Measurements from ENCODE around the gene CAMTA1. TPM values are rescaled to one million over a fixed set of nuclear protein-coding genes. Genes with fewer than 3 reads are reported as not detected.

Gene CAMTA1
- total RNA-seq, 1 experiment from 2014 or later, result 69.5 TPM

DNA sequence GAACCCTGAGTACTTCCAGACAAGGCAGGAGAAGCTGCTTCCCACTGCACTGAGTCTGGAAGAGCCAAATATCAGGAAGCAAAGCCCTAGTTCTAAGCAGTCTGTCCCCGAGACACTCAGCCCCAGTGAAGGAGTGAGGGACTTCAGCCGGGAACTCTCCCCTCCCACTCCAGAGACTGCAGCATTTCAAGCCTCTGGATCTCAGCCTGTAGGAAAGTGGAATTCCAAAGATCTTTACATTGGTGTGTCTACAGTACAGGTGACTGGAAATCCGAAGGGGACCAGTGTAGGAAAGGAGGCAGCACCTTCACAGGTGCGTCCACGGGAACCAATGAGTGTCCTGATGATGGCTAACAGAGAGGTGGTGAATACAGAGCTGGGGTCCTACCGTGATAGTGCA lies 952.8 kb downstream of the CAMTA1 start (continued):
- TF ChIP-seq, protein P1, sequence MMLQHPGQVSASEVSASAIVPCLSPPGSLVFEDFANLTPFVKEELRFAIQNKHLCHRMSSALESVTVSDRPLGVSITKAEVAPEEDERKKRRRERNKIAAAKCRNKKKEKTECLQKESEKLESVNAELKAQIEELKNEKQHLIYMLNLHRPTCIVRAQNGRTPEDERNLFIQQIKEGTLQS (IDR thresholded peaks at IDR 0.05), result no peak
- TF ChIP-seq EZH2 (IDR thresholded peaks at IDR 0.05) (no peak), ELF1 (IDR thresholded peaks at IDR 0.05; ENCODE audit: borderline replicate concordance, low read depth) (no peak), TCF7L2 (IDR thresholded peaks at IDR 0.05; ENCODE audit: borderline replicate concordance, extremely low read depth, insufficient read depth, insufficient read length) (no peak), ZFX (IDR thresholded peaks at IDR 0.05) (no peak), CEBPB (IDR thresholded peaks at IDR 0.05; ENCODE audit: low read depth) (no peak), SP1 (IDR thresholded peaks at IDR 0.05; ENCODE audit: low read depth) (no peak)

DNA sequence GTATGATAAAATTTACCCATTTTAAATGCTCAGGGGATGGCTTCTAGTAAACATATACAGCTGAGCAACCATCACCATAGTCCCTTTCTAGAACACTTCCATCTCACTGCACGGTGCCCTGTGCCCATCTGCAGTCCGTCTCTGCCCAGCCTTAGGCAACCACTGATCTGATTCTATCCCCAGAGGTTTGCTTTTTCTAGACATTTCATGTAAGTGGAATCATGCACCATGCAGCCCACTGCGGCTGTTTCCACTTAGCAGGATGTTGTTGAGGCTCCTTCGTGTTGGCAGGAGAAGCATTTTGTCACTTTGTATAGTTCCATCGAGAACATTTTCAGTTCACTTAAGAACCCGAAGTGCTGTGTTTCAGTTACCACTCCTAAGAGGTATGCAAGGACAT lies 958.1 kb downstream of the CAMTA1 start:
- no peak overlapping the region for H2AFZ ChIP-seq (ENCODE audit: low read depth, low read length, poor library complexity, severe bottlenecking)
- H3K27me3 ChIP-seq (ENCODE audit: insufficient read depth, low read length), result no peaks in the 10 kb centered on the region
- ChIA-PET CTCF (interaction anchor here (1.6 kb wide), 1 partner anchor 10 kb away, joined by 8 read pairs; no protein-coding TSS in a partner anchor), POLR2A (no interaction called here), RAD21 (ENCODE audit: low non-redundant PET in 1 of 2, low total read pairs in 2 of 2, uncharacterized antibody in 2 of 2, unreplicated experiment in 2 of 2) (no interaction called here)
- ATAC-seq (no peak), DNase-seq (ENCODE audit: low read depth, low spot score) (no peak)
- no peaks in the 10 kb centered on the region for H3K9me2 ChIP-seq (ENCODE audit: insufficient read depth)
- TF ChIP-seq SIN3A (IDR thresholded peaks at IDR 0.05; ENCODE audit: low read depth), result no peak
- no peak for TF ChIP-seq YY1 (IDR thresholded peaks at IDR 0.05; ENCODE audit: extremely low read depth, insufficient replicate concordance, low read depth, low read length)
- no peak for TF ChIP-seq FOSL1 (IDR thresholded peaks at IDR 0.05; ENCODE audit: low read depth)
- TF ChIP-seq, protein P1 (IDR thresholded peaks at IDR 0.05), result no peak
- TF ChIP-seq, protein P2, sequence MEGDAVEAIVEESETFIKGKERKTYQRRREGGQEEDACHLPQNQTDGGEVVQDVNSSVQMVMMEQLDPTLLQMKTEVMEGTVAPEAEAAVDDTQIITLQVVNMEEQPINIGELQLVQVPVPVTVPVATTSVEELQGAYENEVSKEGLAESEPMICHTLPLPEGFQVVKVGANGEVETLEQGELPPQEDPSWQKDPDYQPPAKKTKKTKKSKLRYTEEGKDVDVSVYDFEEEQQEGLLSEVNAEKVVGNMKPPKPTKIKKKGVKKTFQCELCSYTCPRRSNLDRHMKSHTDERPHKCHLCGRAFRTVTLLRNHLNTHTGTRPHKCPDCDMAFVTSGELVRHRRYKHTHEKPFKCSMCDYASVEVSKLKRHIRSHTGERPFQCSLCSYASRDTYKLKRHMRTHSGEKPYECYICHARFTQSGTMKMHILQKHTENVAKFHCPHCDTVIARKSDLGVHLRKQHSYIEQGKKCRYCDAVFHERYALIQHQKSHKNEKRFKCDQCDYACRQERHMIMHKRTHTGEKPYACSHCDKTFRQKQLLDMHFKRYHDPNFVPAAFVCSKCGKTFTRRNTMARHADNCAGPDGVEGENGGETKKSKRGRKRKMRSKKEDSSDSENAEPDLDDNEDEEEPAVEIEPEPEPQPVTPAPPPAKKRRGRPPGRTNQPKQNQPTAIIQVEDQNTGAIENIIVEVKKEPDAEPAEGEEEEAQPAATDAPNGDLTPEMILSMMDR (IDR thresholded peaks at IDR 0.05 in 2 of 3, conservative IDR thresholded peaks at IDR 0.05 in 1 of 3; ENCODE audit: borderline replicate concordance in 1 of 3, insufficient read depth in 1 of 3, low read depth in 2 of 3, low read length in 2 of 3), result no peak
- no peak for TF ChIP-seq CEBPB (IDR thresholded peaks at IDR 0.05; ENCODE audit: low read depth)
- TF ChIP-seq EGR1 (IDR thresholded peaks at IDR 0.05; ENCODE audit: low read depth), result no peak
- no peak for TF ChIP-seq CBX3 (IDR thresholded peaks at IDR 0.05; ENCODE audit: low read depth)
- TF ChIP-seq SP1 (IDR thresholded peaks at IDR 0.05; ENCODE audit: low read depth), result no peak
- no peak for TF ChIP-seq SRF (IDR thresholded peaks at IDR 0.05; ENCODE audit: low read depth)
- TF ChIP-seq EZH2phosphoT487 (IDR thresholded peaks at IDR 0.05; ENCODE audit: borderline replicate concordance), result no peak
- TF ChIP-seq, protein P3, sequence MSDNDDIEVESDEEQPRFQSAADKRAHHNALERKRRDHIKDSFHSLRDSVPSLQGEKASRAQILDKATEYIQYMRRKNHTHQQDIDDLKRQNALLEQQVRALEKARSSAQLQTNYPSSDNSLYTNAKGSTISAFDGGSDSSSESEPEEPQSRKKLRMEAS (IDR thresholded peaks at IDR 0.05), result no peak
- no peak for TF ChIP-seq JUND (IDR thresholded peaks at IDR 0.05)
- TF ChIP-seq RAD21 (IDR thresholded peaks at IDR 0.05; ENCODE audit: low read depth), result no peak
- TF ChIP-seq POLR2AphosphoS5 (IDR thresholded peaks at IDR 0.05; ENCODE audit: low read depth, low read length), result no peak
- no peak for TF ChIP-seq EZH2 (IDR thresholded peaks at IDR 0.05)
- H3K4me2 ChIP-seq (ENCODE audit: low read length), result no peak overlapping the region
- H3K36me3 ChIP-seq (ENCODE audit: control insufficient read depth in 1 of 2, insufficient read depth in 2 of 2, low read length in 2 of 2), result peaks cover 14 to 15% of the 10 kb centered on the region in 2 experiments; a peak in 3 of 4 replicates
- no peak overlapping the region for H3K4me3 ChIP-seq (replicated peaks in 1 of 2; ENCODE audit: low read depth in 1 of 2, low read length in 2 of 2)
- H3K79me2 ChIP-seq (ENCODE audit: insufficient read depth, low read length), result no peaks in the 10 kb centered on the region
- no TSS peak for BruUV-seq (replicated peaks)
- H3K4me1 ChIP-seq (ENCODE audit: control insufficient read depth in 1 of 2, insufficient read depth in 2 of 2, low read length in 2 of 2), result no peaks in the 10 kb centered on the region
- intact Hi-C loops (cut with micrococcal nuclease), result no loop called here
- no peak overlapping the region for H3K9ac ChIP-seq (ENCODE audit: low read length)
- H3K27ac ChIP-seq (ENCODE audit: low read depth, low read length), result no peak overlapping the region
- no peaks in the 10 kb centered on the region for H3K9me3 ChIP-seq (ENCODE audit: control insufficient read depth in 1 of 2, insufficient read depth in 1 of 2, low read depth in 1 of 2, low read length in 2 of 2)
- H4K20me1 ChIP-seq (ENCODE audit: insufficient read depth), result no peaks in the 10 kb centered on the region

Data from HCT116 (cell line).